GM12873 (cell line): ENCODE measurements around the gene CDH23.

Source experiments
- TF ChIP-seq, protein P1 (sequence below): IDR thresholded peaks from 2 replicates; pipeline ENCODE4 v1.5.1; 2012; ENCODE audit warnings: low read depth, mild to moderate bottlenecking, moderate library complexity, low read length, control low read depth; ENCODE audit not compliant: insufficient read depth; ENCODE audit errors: missing control alignments

The CDH23 gene

DNA sequence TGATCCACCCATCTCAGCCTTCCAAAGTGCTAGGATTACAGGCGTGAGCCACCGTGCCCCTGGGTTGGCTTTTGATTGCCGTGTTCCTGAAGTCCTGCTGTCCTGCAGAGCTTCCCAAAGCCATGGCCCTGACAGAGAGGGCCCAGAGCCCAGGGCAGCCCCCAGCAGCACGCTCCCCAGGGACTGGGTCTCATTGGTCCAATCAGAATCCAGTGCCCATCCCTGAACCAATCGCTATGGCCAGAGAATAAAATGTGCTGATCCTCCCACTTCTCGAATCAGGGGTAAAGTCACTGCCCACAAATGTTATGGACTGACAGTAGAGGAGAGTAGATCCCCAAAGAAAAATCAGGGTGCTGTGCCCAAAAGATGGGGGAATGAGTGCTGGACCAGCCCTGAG is 327.8 kb downstream of the CDH23 start:
- TF ChIP-seq, protein P1, sequence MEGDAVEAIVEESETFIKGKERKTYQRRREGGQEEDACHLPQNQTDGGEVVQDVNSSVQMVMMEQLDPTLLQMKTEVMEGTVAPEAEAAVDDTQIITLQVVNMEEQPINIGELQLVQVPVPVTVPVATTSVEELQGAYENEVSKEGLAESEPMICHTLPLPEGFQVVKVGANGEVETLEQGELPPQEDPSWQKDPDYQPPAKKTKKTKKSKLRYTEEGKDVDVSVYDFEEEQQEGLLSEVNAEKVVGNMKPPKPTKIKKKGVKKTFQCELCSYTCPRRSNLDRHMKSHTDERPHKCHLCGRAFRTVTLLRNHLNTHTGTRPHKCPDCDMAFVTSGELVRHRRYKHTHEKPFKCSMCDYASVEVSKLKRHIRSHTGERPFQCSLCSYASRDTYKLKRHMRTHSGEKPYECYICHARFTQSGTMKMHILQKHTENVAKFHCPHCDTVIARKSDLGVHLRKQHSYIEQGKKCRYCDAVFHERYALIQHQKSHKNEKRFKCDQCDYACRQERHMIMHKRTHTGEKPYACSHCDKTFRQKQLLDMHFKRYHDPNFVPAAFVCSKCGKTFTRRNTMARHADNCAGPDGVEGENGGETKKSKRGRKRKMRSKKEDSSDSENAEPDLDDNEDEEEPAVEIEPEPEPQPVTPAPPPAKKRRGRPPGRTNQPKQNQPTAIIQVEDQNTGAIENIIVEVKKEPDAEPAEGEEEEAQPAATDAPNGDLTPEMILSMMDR: no peak

DNA sequence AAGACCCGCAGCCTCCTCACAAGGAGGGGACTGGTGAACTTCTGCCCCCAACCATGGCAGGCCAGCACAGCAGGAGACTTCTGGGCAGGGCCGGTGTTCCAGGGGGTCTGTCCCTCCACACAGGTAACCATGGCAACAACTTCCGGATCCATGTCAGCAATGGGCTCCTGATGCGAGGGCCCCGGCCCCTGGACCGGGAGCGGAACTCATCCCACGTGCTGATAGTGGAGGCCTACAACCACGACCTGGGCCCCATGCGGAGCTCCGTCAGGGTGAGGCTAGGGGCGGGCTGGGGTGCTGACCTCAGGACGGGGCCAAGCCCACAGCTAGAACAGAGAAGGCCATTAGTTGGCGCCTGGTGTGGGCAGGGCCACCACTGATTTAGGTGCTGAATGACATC is 328.5 kb downstream of the CDH23 start:
- TF ChIP-seq, protein P1: no peak

DNA sequence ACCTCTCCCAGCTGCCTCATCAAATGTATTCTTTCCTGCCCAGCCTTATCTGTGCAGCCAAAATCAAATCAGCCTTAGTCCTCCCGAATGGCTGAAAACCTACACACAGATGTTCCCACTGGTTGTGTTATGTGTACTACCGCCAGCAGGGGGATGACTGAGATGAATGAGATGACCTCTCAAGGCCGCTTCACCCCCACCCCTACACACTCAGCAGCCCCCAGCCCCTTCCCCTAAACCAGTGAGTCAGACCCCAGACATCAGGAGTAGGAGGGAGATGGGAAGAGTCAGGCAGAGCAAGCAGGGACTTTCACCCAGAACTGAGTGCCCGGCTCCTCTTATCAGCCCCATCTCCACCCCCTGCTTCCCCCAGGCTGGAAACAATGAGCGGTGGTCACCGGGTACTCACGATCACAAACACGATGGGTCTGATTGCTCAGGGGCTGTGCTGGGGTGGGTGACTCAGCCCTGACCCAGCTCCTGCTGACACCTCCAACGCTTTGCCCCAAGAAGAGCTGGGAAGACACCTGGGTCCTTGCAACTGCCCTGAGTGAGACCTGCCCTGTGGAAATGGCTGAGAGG is 329.4 kb downstream of the CDH23 start:
- TF ChIP-seq, protein P1: peak; percentile 66

DNA sequence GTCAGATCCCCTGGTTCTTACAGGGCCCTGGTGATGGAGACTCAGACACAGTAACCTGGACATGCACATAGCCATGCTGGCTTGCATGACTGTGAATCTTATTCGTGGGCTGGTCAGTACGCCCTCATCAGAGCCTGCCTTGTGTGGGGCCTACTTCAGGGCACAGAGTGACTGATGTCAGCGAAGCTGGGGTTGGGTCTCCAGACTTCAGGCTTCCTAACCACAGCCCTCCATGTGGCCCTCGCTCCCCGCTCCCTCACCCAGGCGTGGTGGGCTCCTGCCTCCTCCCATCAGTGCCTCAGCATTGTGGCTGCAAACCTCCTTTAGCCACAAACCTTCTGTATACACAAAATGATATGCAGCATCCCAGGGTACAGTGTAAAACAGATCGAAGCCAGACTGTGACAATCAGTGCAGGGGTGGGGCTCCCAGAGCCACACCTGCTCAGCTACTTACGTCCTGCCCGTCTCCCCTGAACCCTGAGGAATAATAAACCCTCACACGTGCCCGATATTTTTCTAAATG is 329.9 kb downstream of the CDH23 start:
- TF ChIP-seq, protein P1: no peak

DNA sequence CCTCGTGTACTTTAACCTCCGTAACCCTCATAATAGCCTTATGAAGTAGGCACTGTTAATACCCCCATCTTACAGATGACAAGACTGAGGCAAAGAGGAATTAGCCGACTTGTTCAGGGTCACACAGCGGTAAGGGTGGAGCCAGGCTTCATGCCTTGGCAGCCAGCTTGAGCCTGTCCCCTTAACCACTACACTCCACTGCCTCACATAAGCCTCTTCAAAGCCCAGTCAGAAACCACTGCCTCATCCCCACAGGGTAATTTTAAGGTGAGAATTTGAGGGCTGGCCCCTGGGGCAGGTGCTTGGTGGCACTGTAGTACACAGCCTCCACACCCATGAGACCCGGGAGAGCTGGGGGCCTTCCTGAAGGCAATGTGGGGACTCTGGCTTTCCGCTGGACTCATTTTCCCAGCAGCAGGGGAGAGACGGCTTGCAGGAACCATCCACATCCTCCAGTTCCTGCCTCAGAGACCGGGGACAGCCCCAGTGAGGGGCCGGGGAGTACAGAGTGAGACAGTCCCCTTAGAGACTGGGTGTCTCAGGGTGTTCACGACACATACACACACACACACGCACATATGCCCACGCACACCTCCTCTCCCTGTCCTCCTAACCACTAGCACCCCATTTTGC is 330.5 kb downstream of the CDH23 start:
- TF ChIP-seq, protein P1: no peak

DNA sequence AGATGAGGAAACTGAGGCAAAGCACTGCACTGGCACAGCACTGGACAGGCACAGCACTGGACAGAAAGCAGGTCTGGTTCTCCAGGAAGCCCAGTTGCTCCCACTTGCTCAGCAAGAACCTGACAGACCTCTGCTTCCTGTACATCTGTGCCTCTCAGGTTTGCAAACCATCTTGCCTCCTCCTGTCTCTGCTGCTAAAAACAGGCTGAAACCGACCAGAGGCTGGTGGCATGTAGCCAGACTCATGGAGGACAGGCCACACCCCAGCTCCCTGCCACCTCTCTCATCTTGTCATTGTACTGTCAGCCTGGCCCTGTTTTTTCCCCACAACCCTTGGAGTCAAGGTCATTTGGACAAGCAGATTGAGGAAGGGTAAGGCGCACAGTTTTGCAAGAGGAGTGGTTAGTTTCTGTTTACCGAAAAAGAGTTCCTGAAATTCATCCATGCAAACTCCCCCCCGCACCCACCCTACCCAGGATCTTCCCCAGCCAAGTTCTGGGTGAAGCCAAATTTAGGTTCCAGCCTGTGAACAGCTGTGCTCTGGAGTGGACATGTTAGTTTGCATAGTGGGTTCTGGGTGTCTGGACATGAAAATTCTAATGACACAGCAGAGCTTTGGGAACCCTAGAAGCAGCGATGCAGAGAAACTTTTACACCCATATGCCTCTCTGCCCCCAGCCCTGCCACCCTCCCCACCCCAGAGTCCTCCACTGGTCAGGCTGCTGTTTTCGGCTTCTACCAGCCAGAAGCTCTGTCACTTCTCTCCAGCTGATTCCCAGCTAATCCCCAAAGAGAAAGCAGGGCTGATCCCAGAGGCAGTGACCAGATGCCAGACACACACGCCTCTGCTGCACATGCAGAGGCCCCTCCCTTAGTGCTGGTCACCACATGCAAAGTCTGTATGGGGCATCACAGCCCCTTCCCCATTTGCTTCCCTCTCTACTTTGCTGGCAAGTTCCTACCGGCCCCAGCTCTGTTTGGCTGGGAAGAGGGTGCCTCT is 331.3 kb downstream of the CDH23 start:
- TF ChIP-seq, protein P1: no peak
